H1 (cell line): ENCODE data around the gene CAPN10.
A peak's percentile ranks its signal among the peaks of the same experiment; 100 is the strongest.

Experiments
- BCL11A ChIP-seq, 2 experiments: IDR thresholded peaks; one replicate each; pipeline ENCODE4 v1.6.1; 2011; ENCODE audit warnings: low read depth in 2 of 2, low read length in 2 of 2, mild to moderate bottlenecking in 2 of 2
- EGR1 ChIP-seq: IDR thresholded peaks from 2 replicates; pipeline ENCODE4 v1.6.1; 2011; ENCODE audit warnings: low read depth, low read length, borderline replicate concordance
- EZH2 ChIP-seq: fragments of 200-600 bp; sonication (generic); IDR thresholded peaks from 2 replicates; pipeline ENCODE4 v1.7.1; 2012; ENCODE audit warnings: low read depth, mild to moderate bottlenecking, moderate library complexity, low read length, inconsistent platforms; ENCODE audit not compliant: severe bottlenecking
- NRF1 ChIP-seq: IDR thresholded peaks from 2 replicates; pipeline ENCODE4 v1.6.1; 2011; ENCODE audit warnings: mild to moderate bottlenecking, low read depth, low read length, improper control_type of control experiment
- POLR2A ChIP-seq, 2 experiments: IDR thresholded peaks; 1 replicate in 1 of 2; 2 replicates in 1 of 2; pipeline ENCODE4 v1.6.1; 2011; ENCODE audit warnings: low read depth in 2 of 2, low read length in 2 of 2, mild to moderate bottlenecking in 2 of 2; ENCODE audit errors: control extremely low read depth in 1 of 2
- RFX5 ChIP-seq: IDR thresholded peaks from 2 replicates; pipeline ENCODE4 v1.6.1; 2011; ENCODE audit warnings: low read depth, low read length, improper control_type of control experiment, borderline replicate concordance
- RNF2 ChIP-seq: fragments of 200-900, 300-1000 bp; sonication (generic); IDR thresholded peaks from 2 replicates; pipeline ENCODE4 v1.7.1; 2016; ENCODE audit warnings: borderline replicate concordance, low read depth, mild to moderate bottlenecking, antibody characterized with exemption, low read length; ENCODE audit not compliant: poor library complexity, severe bottlenecking; ENCODE audit errors: missing control alignments
- SP1 ChIP-seq: IDR thresholded peaks from 2 replicates; pipeline ENCODE4 v1.6.1; 2011; ENCODE audit warnings: low read depth, low read length
- TAF1 ChIP-seq: IDR thresholded peaks from 2 replicates; pipeline ENCODE4 v1.6.1; 2011; ENCODE audit warnings: mild to moderate bottlenecking, low read depth, low read length
- TBP ChIP-seq: IDR thresholded peaks from 2 replicates; pipeline ENCODE4 v1.6.1; 2011; ENCODE audit warnings: low read depth, low read length, improper control_type of control experiment
- ZNF274 ChIP-seq: IDR thresholded peaks from 2 replicates; pipeline ENCODE4 v1.7.0; 2012; ENCODE audit warnings: low read length, borderline replicate concordance; ENCODE audit errors: extremely low read depth
- TF ChIP-seq, protein P1 (sequence below), 3 experiments: IDR thresholded peaks; 1 replicate in 2 of 3; 2 replicates in 1 of 3; pipeline versions ENCODE4 v1.5.1 to v1.6.1; 2011; ENCODE audit warnings: low read length in 3 of 3, mild to moderate bottlenecking in 3 of 3, inconsistent platforms in 2 of 3, low read depth in 1 of 3, moderate library complexity in 1 of 3; ENCODE audit not compliant: insufficient read depth in 1 of 3; ENCODE audit errors: control extremely low read depth in 1 of 3

GRCh38 chr2:240584486-240585031 is 2.0 kb upstream of the CAPN10 start:
- 0 out of 3 replicates have a peak, but pooled peaks of 1 of the 2 experiments have one; percentile 31 for TF ChIP-seq POLR2A (IDR thresholded peaks at IDR 0.05; ENCODE audit: control extremely low read depth in 1 of 2, low read depth in 2 of 2, low read length in 2 of 2)
- TF ChIP-seq TAF1 = no peak
- TF ChIP-seq NRF1 = no peak
- no peak for TF ChIP-seq EZH2
- TF ChIP-seq, protein P1, sequence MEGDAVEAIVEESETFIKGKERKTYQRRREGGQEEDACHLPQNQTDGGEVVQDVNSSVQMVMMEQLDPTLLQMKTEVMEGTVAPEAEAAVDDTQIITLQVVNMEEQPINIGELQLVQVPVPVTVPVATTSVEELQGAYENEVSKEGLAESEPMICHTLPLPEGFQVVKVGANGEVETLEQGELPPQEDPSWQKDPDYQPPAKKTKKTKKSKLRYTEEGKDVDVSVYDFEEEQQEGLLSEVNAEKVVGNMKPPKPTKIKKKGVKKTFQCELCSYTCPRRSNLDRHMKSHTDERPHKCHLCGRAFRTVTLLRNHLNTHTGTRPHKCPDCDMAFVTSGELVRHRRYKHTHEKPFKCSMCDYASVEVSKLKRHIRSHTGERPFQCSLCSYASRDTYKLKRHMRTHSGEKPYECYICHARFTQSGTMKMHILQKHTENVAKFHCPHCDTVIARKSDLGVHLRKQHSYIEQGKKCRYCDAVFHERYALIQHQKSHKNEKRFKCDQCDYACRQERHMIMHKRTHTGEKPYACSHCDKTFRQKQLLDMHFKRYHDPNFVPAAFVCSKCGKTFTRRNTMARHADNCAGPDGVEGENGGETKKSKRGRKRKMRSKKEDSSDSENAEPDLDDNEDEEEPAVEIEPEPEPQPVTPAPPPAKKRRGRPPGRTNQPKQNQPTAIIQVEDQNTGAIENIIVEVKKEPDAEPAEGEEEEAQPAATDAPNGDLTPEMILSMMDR (IDR thresholded peaks at IDR 0.05; ENCODE audit: control extremely low read depth in 1 of 3, insufficient read depth in 1 of 3, low read depth in 1 of 3, low read length in 3 of 3) = no peak
- TF ChIP-seq TBP = no peak
- TF ChIP-seq RNF2 = no peak
- TF ChIP-seq BCL11A (IDR thresholded peaks at IDR 0.05; ENCODE audit: low read depth in 2 of 2, low read length in 2 of 2) = no peak
- no peak for TF ChIP-seq RFX5
- no peak for TF ChIP-seq SP1
- no peak for TF ChIP-seq ZNF274
- TF ChIP-seq EGR1 = no peak
